Fibroblast of lung (primary cell): Measurements from ENCODE around the gene GMPR. TPM values are rescaled to one million over a fixed set of nuclear protein-coding genes. Genes with fewer than 3 reads are reported as not detected.

Experiments used
- DNase-seq, 2 donors: peaks; one replicate each; pipeline versions ENCODE4 v3.0.0 to v3.0.0-alpha.2; 2010; ENCODE audit warnings: low read depth in 2 of 2
- H2AFZ ChIP-seq: 2 replicates; pipeline ENCODE4 v1.5.1; 2012; ENCODE audit warnings: low read length, control low read depth, inconsistent platforms
- H3K27ac ChIP-seq: 2 replicates; pipeline ENCODE4 v1.5.1; 2011; ENCODE audit warnings: low read length, control low read depth; ENCODE audit not compliant: insufficient read depth
- H3K27me3 ChIP-seq: 2 replicates; pipeline ENCODE4 v1.5.1; 2011; ENCODE audit warnings: mild to moderate bottlenecking, low read length; ENCODE audit not compliant: control insufficient read depth, insufficient read depth
- H3K36me3 ChIP-seq: 2 replicates; pipeline ENCODE4 v1.5.1; 2011; ENCODE audit warnings: low read length; ENCODE audit not compliant: control insufficient read depth, insufficient read depth
- H3K4me1 ChIP-seq: 2 replicates; pipeline ENCODE4 v1.5.1; 2011; ENCODE audit warnings: low read length; ENCODE audit not compliant: control insufficient read depth, insufficient read depth; ENCODE audit errors: extremely low read depth
- H3K4me2 ChIP-seq: 2 replicates; pipeline ENCODE4 v1.5.1; 2011; ENCODE audit warnings: low read length, control low read depth; ENCODE audit not compliant: insufficient read depth; ENCODE audit errors: extremely low read depth
- H3K4me3 ChIP-seq, 4 experiments: fragments of 200-600 bp in 1 of 4; sonication (generic) in 1 of 4; replicated peaks in 1 of 4; 2 replicates each; pipeline ENCODE4 v1.5.1; 2011 to 2016; ENCODE audit warnings: low read length in 4 of 4, low read depth in 3 of 4, mild to moderate bottlenecking in 3 of 4, control low read depth in 2 of 4, inconsistent platforms in 1 of 4, mixed read lengths in 1 of 4; ENCODE audit not compliant: insufficient read depth in 1 of 4; ENCODE audit errors: control extremely low read depth in 1 of 4
- H3K79me2 ChIP-seq: 2 replicates; pipeline ENCODE4 v1.5.1; 2012; ENCODE audit warnings: mild to moderate bottlenecking, low read length, inconsistent platforms; ENCODE audit not compliant: control insufficient read depth, insufficient read depth
- H3K9ac ChIP-seq: 2 replicates; pipeline ENCODE4 v1.5.1; 2011; ENCODE audit warnings: mild to moderate bottlenecking, low read length, control low read depth; ENCODE audit not compliant: insufficient read depth
- H3K9me3 ChIP-seq: 2 replicates; pipeline ENCODE4 v1.5.1; 2012; ENCODE audit warnings: low read depth, low read length; ENCODE audit not compliant: control insufficient read depth, insufficient read depth
- H4K20me1 ChIP-seq: 2 replicates; pipeline ENCODE4 v1.5.1; 2011; ENCODE audit warnings: low read length; ENCODE audit not compliant: control insufficient read depth, insufficient read depth; ENCODE audit errors: extremely low read depth
- CTCF ChIP-seq, 2 donors: IDR thresholded peaks in 1 of 2; conservative IDR thresholded peaks in 1 of 2; 1 replicate in 1 of 2; 2 replicates in 1 of 2; pipeline ENCODE4 v1.5.1; 2011 to 2012; ENCODE audit warnings: low read length in 2 of 2, control low read depth in 1 of 2, inconsistent platforms in 1 of 2, low read depth in 1 of 2, mild to moderate bottlenecking in 1 of 2
- EZH2 ChIP-seq: IDR thresholded peaks from 2 replicates; pipeline ENCODE4 v1.5.1; 2012; ENCODE audit warnings: low read length, control low read depth, mild to moderate bottlenecking; ENCODE audit errors: missing control alignments
- polyA plus RNA-seq, 2 donors: library from polyadenylated mRNA; depleted of rRNA in 1 of 2; stranded (reverse) in 1 of 2; unstranded in 1 of 2; fragments of >200 nt; gene quantifications; 2 replicates each; pipeline ENCODE4 v1.2.1, GENCODE V29; 2011 to 2012; ENCODE audit warnings: missing spikeins in 1 of 2
- total RNA-seq: library from RNA; depleted of rRNA; stranded (reverse); fragments of >200 nt; gene quantifications from 2 replicates; pipeline ENCODE4 v1.2.1, GENCODE V29; 2014

GMPR gene
- total and polyA plus RNA-seq, 2 donors (not counting 1 experiment from before 2014, with no cell fraction given), result 13.2 to 16.4 TPM

- no peaks in the 10 kb centered on the region for H3K79me2 ChIP-seq
- H4K20me1 ChIP-seq, result no peaks in the 10 kb centered on the region
- no peaks in the 10 kb centered on the region for H3K36me3 ChIP-seq
- no peak overlapping the region for H3K9ac ChIP-seq
- DNase-seq, result no peak
- no peaks in the 10 kb centered on the region for H3K9me3 ChIP-seq
- TF ChIP-seq CTCF (conservative IDR thresholded peaks at IDR 0.05 in 1 of 2, IDR thresholded peaks at IDR 0.05 in 1 of 2; ENCODE audit: low read depth in 1 of 2, low read length in 2 of 2) (no peak), EZH2 (no peak)
- no peaks in the 10 kb centered on the region for H3K27me3 ChIP-seq
- no peak overlapping the region for H3K4me3 ChIP-seq
- no peak overlapping the region for H2AFZ ChIP-seq
- no peak overlapping the region for H3K27ac ChIP-seq
- peaks cover 57% of the 10 kb centered on the region for H3K4me1 ChIP-seq
- H3K4me2 ChIP-seq, result peak overlapping the region; percentile 5
Measured at GRCh38 chr6:16336056-16336818, 97.8 kb downstream of the GMPR start.

- Histone ChIP-seq H4K20me1 (no peaks in the 10 kb centered on the region), H3K79me2 (no peaks in the 10 kb centered on the region), H3K4me3 (no peak overlapping the region), H3K9ac (no peak overlapping the region), H3K9me3 (no peaks in the 10 kb centered on the region), H3K4me1 (peaks cover 51% of the 10 kb centered on the region), H3K27me3 (no peaks in the 10 kb centered on the region), H3K27ac (peak overlapping the region; percentile 79), H3K36me3 (no peaks in the 10 kb centered on the region), H2AFZ (no peak overlapping the region), H3K4me2 (no peak overlapping the region)
- no peak for TF ChIP-seq CTCF (conservative IDR thresholded peaks at IDR 0.05 in 1 of 2, IDR thresholded peaks at IDR 0.05 in 1 of 2; ENCODE audit: low read depth in 1 of 2, low read length in 2 of 2)
- TF ChIP-seq EZH2, result no peak
- no peak for DNase-seq
Measured at GRCh38 chr6:16336911-16337294, 98.5 kb downstream of the GMPR start.

GRCh38 chr6:16337295-16337975 is 99.0 kb downstream of the GMPR start:
- Histone ChIP-seq H3K4me3 (no peak overlapping the region), H2AFZ (no peak overlapping the region), H3K27me3 (no peaks in the 10 kb centered on the region), H3K27ac (peak overlapping the region; percentile 79), H3K36me3 (no peaks in the 10 kb centered on the region), H3K4me1 (peaks cover 49% of the 10 kb centered on the region), H3K9me3 (no peaks in the 10 kb centered on the region), H3K9ac (no peak overlapping the region), H3K4me2 (peak overlapping the region; percentile 44), H3K79me2 (no peaks in the 10 kb centered on the region), H4K20me1 (no peaks in the 10 kb centered on the region)
- TF ChIP-seq EZH2 (no peak), CTCF (conservative IDR thresholded peaks at IDR 0.05 in 1 of 2, IDR thresholded peaks at IDR 0.05 in 1 of 2; ENCODE audit: low read depth in 1 of 2, low read length in 2 of 2) (no peak)
- peak; percentile 93 to 95 for DNase-seq
